HFFc6 (cell line): ENCODE results near the gene HEMK1. TPM values are rescaled to one million over a fixed set of nuclear protein-coding genes. Genes with fewer than 3 reads are reported as not detected.

Experiments used
- DNase-seq: peaks from one replicate; pipeline ENCODE4 v3.0.0-alpha.2; 2018
- H3K27ac Mint-ChIP-seq: 2 replicates; pipeline ENCODE4 v1.8.0; 2020; ENCODE audit warnings: mild to moderate bottlenecking, mixed read lengths
- H3K27me3 Mint-ChIP-seq: 2 replicates; pipeline ENCODE4 v1.8.0; 2021; ENCODE audit warnings: mild to moderate bottlenecking, moderate library complexity, mixed read lengths; ENCODE audit not compliant: insufficient read depth
- H3K36me3 Mint-ChIP-seq: 2 replicates; pipeline ENCODE4 v1.8.0; 2021; ENCODE audit warnings: low read depth, mixed read lengths
- H3K4me1 Mint-ChIP-seq: 2 replicates; pipeline ENCODE4 v1.8.0; 2020; ENCODE audit warnings: low read depth, mixed read lengths
- H3K4me3 Mint-ChIP-seq: 2 replicates; pipeline ENCODE4 v1.8.0; 2020; ENCODE audit warnings: mild to moderate bottlenecking, moderate library complexity, mixed read lengths
- H3K9me3 Mint-ChIP-seq: 2 replicates; pipeline ENCODE4 v1.8.0; 2020; ENCODE audit warnings: mild to moderate bottlenecking, mixed read lengths
- CTCF ChIP-seq: fragments of 200-600 bp; sonication (generic); IDR thresholded peaks from 2 replicates; pipeline ENCODE4 v1.5.0; 2021; ENCODE audit warnings: antibody characterized with exemption, mild to moderate bottlenecking
- total RNA-seq, 6 experiments: library from RNA; stranded (reverse); fragmentation: NEBNext Ultra II Directional; extraction: Animal tissue kit (Norgen Biotek cat#: 25700); gene quantifications; 2 replicates in 1 of 6; 3 replicates in 5 of 6; pipeline ENCODE4 v1.2.3, GENCODE V29; 2021

HEMK1 gene
- total RNA-seq, 6 experiments from 2014 or later: 17.9 to 20.7 (median 19.2) TPM

GRCh38 chr3:50637011-50637410, 67.7 kb downstream of the HEMK1 start:
- DNase-seq: no peak

GRCh38 chr3:50637945-50638344, 68.6 kb downstream of the HEMK1 start:
- H3K27ac Mint-ChIP-seq: peak overlapping the region; percentile 43; the same call in 1 of the 2 replicates
- H3K4me3 Mint-ChIP-seq: no peak overlapping the region; the same call in 1 of the 2 replicates

More at GRCh38 chr3:50637011-50637410, 67.7 kb downstream of the HEMK1 start:
- Mint-ChIP-seq H3K4me3 (no peak overlapping the region), H3K27me3 (peaks cover 2% of the 10 kb centered on the region; the same call in 1 of the 2 replicates), H3K36me3 (peaks cover 5% of the 10 kb centered on the region; the same call in 1 of the 2 replicates), H3K4me1 (peaks cover 51% of the 10 kb centered on the region), H3K27ac (no peak overlapping the region), H3K9me3 (no peaks in the 10 kb centered on the region)
- TF ChIP-seq CTCF: no peak

DNA sequence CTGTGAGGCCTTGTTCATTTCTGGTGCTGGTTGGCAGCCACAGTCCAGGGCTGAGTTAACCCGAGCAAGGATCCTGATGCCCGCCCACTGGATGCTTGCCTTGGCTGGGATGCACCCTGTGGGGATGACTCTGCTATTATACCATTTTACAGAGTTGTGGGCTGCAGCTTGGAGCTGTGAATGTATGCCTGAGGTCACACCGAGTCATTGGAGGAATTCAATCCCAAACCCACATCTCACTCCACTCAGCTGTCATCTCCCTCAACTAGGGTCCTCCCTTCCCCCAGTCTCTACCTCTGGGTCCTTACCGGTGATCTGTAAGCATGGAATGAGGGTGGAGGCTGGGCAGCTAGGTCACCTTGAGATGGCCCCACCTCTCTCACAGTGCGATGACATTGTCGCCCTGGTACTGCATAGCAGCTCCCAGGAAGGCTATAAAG, 69.8 kb downstream of the HEMK1 start:
- H3K36me3 Mint-ChIP-seq: peaks cover 6% of the 10 kb centered on the region; the same call in 1 of the 2 replicates

More at GRCh38 chr3:50637945-50638344, 68.6 kb downstream of the HEMK1 start:
- TF ChIP-seq CTCF: no peak
- H3K36me3 Mint-ChIP-seq: peaks cover 6% of the 10 kb centered on the region; the same call in 1 of the 2 replicates
- peaks cover 42% of the 10 kb centered on the region for H3K4me1 Mint-ChIP-seq
- H3K27me3 Mint-ChIP-seq: peaks cover 2% of the 10 kb centered on the region; the same call in 1 of the 2 replicates
- no peak for DNase-seq
- H3K9me3 Mint-ChIP-seq: no peaks in the 10 kb centered on the region

GRCh38 chr3:50642382-50642781, 73.1 kb downstream of the HEMK1 start:
- Mint-ChIP-seq H3K9me3 (no peaks in the 10 kb centered on the region), H3K4me3 (no peak overlapping the region), H3K36me3 (peaks cover 6% of the 10 kb centered on the region), H3K27ac (no peak overlapping the region), H3K4me1 (peaks cover 25% of the 10 kb centered on the region), H3K27me3 (peaks cover 2% of the 10 kb centered on the region; the same call in 1 of the 2 replicates)
- TF ChIP-seq CTCF: no peak
- DNase-seq: no peak

More for the DNA sequence above, 69.8 kb downstream of the HEMK1 start:
- H3K4me3 Mint-ChIP-seq: peak overlapping the region; percentile 4; the same call in 1 of the 2 replicates
- TF ChIP-seq CTCF: no peak
- H3K4me1 Mint-ChIP-seq: peaks cover 33% of the 10 kb centered on the region
- H3K27me3 Mint-ChIP-seq: peaks cover 2% of the 10 kb centered on the region; the same call in 1 of the 2 replicates
- H3K27ac Mint-ChIP-seq: peak overlapping the region; percentile 74
- H3K9me3 Mint-ChIP-seq: no peaks in the 10 kb centered on the region
- DNase-seq: peak; percentile 66

- H3K27ac Mint-ChIP-seq: no peak overlapping the region
- H3K4me3 Mint-ChIP-seq: no peak overlapping the region
- H3K27me3 Mint-ChIP-seq: peaks cover 2% of the 10 kb centered on the region; the same call in 1 of the 2 replicates
- TF ChIP-seq CTCF: no peak
- peaks cover 6% of the 10 kb centered on the region for H3K36me3 Mint-ChIP-seq
- peaks cover 13% of the 10 kb centered on the region for H3K4me1 Mint-ChIP-seq
- H3K9me3 Mint-ChIP-seq: no peaks in the 10 kb centered on the region
- DNase-seq: no peak
Observed at GRCh38 chr3:50644561-50644960, 75.2 kb downstream of the HEMK1 start.
